ENCODE data around the gene DYNC1I1.

DYNC1I1 gene

DNA sequence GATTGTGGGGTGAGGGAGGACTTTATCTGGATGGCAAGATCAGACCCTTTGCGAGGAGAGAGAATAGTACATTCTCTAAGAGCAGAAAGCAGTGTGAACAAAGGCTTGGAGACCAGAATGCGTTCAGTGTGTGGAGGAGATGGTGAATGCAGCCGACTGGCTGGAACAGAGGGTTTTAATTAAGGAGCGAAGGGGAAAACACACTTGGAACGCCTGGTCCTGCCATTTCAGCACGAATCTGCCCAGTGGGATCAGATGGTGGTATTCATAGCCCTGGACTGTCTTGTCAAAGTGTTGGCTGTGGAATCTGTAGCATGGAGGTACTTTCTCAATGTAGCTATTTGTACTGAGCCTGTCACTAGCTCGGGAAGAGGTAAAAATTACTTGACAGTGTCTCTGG lies 288.7 kb downstream of the DYNC1I1 start:
- H3K9ac ChIP-seq (ENCODE audit: low read depth, low read length, poor library complexity, severe bottlenecking) = no peak overlapping the region
- no peak overlapping the region for H3K4me2 ChIP-seq (ENCODE audit: low read depth, low read length, poor library complexity, severe bottlenecking)
- H3K4me3 ChIP-seq (ENCODE audit: low read length, poor library complexity, severe bottlenecking) = no peak overlapping the region
- no peaks in the 10 kb centered on the region for H3K9me3 ChIP-seq (ENCODE audit: insufficient read depth, low read depth, low read length)
- H3K27me3 ChIP-seq (ENCODE audit: insufficient read depth, low read length, poor library complexity, severe bottlenecking) = no peaks in the 10 kb centered on the region
- no peak for TF ChIP-seq EZH2phosphoT487 (IDR thresholded peaks at IDR 0.05; ENCODE audit: borderline replicate concordance)
- TF ChIP-seq, protein P1, sequence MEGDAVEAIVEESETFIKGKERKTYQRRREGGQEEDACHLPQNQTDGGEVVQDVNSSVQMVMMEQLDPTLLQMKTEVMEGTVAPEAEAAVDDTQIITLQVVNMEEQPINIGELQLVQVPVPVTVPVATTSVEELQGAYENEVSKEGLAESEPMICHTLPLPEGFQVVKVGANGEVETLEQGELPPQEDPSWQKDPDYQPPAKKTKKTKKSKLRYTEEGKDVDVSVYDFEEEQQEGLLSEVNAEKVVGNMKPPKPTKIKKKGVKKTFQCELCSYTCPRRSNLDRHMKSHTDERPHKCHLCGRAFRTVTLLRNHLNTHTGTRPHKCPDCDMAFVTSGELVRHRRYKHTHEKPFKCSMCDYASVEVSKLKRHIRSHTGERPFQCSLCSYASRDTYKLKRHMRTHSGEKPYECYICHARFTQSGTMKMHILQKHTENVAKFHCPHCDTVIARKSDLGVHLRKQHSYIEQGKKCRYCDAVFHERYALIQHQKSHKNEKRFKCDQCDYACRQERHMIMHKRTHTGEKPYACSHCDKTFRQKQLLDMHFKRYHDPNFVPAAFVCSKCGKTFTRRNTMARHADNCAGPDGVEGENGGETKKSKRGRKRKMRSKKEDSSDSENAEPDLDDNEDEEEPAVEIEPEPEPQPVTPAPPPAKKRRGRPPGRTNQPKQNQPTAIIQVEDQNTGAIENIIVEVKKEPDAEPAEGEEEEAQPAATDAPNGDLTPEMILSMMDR (conservative IDR thresholded peaks at IDR 0.05; ENCODE audit: low read length) = no peak
- no peaks in the 10 kb centered on the region for H3K9me2 ChIP-seq (replicated peaks; ENCODE audit: low read depth, low read length)
- no peaks in the 10 kb centered on the region for H4K20me1 ChIP-seq (ENCODE audit: insufficient read depth, low read length, poor library complexity, severe bottlenecking)
- no peak overlapping the region for H2AFZ ChIP-seq (ENCODE audit: low read length)
- no peaks in the 10 kb centered on the region for H3K79me2 ChIP-seq (ENCODE audit: insufficient read depth, low read length)
- H3K36me3 ChIP-seq (ENCODE audit: insufficient read depth, low read length) = no peaks in the 10 kb centered on the region
- no peaks in the 10 kb centered on the region for H3K4me1 ChIP-seq (ENCODE audit: insufficient read depth, low read length, poor library complexity, severe bottlenecking)
- H3F3A ChIP-seq (ENCODE audit: low read depth) = no peaks in the 10 kb centered on the region

DNA sequence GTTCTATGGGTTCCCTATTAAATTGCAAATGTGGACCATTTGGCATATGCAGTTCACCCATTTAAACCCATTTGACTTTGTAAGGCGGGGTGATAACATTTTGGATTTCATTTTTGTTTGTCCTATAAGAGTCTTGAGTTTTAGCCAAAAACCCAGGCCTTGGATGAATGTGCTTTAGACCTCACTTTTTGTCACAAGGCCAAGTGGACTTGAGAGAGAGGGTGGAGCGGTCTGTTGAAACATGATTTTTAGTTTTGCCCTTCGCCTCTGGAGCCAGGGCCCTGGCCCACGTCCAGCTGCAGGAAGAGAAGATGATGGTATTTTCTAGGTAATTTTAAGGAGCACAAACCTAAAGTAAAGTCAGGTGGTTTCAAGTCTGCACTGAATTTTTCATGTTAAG lies 289.5 kb downstream of the DYNC1I1 start:
- H3F3A ChIP-seq (ENCODE audit: low read depth) = no peaks in the 10 kb centered on the region
- no peaks in the 10 kb centered on the region for H3K27me3 ChIP-seq (ENCODE audit: insufficient read depth, low read length, poor library complexity, severe bottlenecking)
- H3K4me3 ChIP-seq (ENCODE audit: low read length, poor library complexity, severe bottlenecking) = no peak overlapping the region
- H3K9me2 ChIP-seq (replicated peaks; ENCODE audit: low read depth, low read length) = no peaks in the 10 kb centered on the region
- H3K4me2 ChIP-seq (ENCODE audit: low read depth, low read length, poor library complexity, severe bottlenecking) = no peak overlapping the region
- no peaks in the 10 kb centered on the region for H3K4me1 ChIP-seq (ENCODE audit: insufficient read depth, low read length, poor library complexity, severe bottlenecking)
- H3K36me3 ChIP-seq (ENCODE audit: insufficient read depth, low read length) = no peaks in the 10 kb centered on the region
- H3K9me3 ChIP-seq (ENCODE audit: insufficient read depth, low read depth, low read length) = no peaks in the 10 kb centered on the region
- no peak overlapping the region for H3K9ac ChIP-seq (ENCODE audit: low read depth, low read length, poor library complexity, severe bottlenecking)
- H2AFZ ChIP-seq (ENCODE audit: low read length) = no peak overlapping the region
- H3K79me2 ChIP-seq (ENCODE audit: insufficient read depth, low read length) = no peaks in the 10 kb centered on the region
- TF ChIP-seq, protein P1 (conservative IDR thresholded peaks at IDR 0.05; ENCODE audit: low read length) = no peak
- TF ChIP-seq EZH2phosphoT487 (IDR thresholded peaks at IDR 0.05; ENCODE audit: borderline replicate concordance) = no peak
- no peaks in the 10 kb centered on the region for H4K20me1 ChIP-seq (ENCODE audit: insufficient read depth, low read length, poor library complexity, severe bottlenecking)

DNA sequence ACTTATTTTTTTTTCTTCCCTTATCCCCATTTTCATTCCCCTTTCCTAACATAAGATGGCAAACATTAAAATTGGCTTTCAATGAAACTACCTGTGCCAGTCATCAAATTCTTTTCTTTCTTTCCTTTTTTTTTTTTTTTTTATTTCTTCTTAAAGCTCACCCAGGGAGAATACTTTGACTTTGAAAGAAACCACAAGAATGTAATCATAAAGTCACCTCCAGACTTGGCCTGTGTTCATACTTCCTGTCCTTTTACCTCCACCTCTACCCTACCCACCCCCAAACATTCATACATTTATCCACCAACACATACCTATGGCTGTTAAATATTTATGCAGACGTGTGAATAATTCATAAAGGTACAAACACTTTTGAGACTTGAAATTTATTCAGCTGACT lies 295.0 kb downstream of the DYNC1I1 start:
- no peaks in the 10 kb centered on the region for H3K27me3 ChIP-seq (ENCODE audit: insufficient read depth, low read length, poor library complexity, severe bottlenecking)
- no peak overlapping the region for H3K4me3 ChIP-seq (ENCODE audit: low read length, poor library complexity, severe bottlenecking)
- H3K4me2 ChIP-seq (ENCODE audit: low read depth, low read length, poor library complexity, severe bottlenecking) = no peak overlapping the region
- no peaks in the 10 kb centered on the region for H3K4me1 ChIP-seq (ENCODE audit: insufficient read depth, low read length, poor library complexity, severe bottlenecking)
- H3K9me2 ChIP-seq (replicated peaks; ENCODE audit: low read depth, low read length) = no peaks in the 10 kb centered on the region
- no peaks in the 10 kb centered on the region for H3F3A ChIP-seq (ENCODE audit: low read depth)
- TF ChIP-seq, protein P1 (conservative IDR thresholded peaks at IDR 0.05; ENCODE audit: low read length) = no peak
- no peak for TF ChIP-seq EZH2phosphoT487 (IDR thresholded peaks at IDR 0.05; ENCODE audit: borderline replicate concordance)
- H2AFZ ChIP-seq (ENCODE audit: low read length) = no peak overlapping the region
- no peaks in the 10 kb centered on the region for H3K36me3 ChIP-seq (ENCODE audit: insufficient read depth, low read length)
- no peaks in the 10 kb centered on the region for H4K20me1 ChIP-seq (ENCODE audit: insufficient read depth, low read length, poor library complexity, severe bottlenecking)
- no peak overlapping the region for H3K9ac ChIP-seq (ENCODE audit: low read depth, low read length, poor library complexity, severe bottlenecking)
- no peaks in the 10 kb centered on the region for H3K9me3 ChIP-seq (ENCODE audit: insufficient read depth, low read depth, low read length)
- no peaks in the 10 kb centered on the region for H3K79me2 ChIP-seq (ENCODE audit: insufficient read depth, low read length)

Measured in Loucy (cell line).